HG02970 (cell line): Measurements from ENCODE around the gene RABEP2.

Experiments used
- ATAC-seq: cut with Tn5 transposase; IDR thresholded peaks from one replicate; pipeline ENCODE4 v1.9.1; 2021; ENCODE audit warnings: mild to moderate bottlenecking, moderate library complexity, moderate number of reproducible peaks; ENCODE audit not compliant: unreplicated experiment, low FRiP score

RABEP2 gene

GRCh38 chr16:28863929-28864793, 60.9 kb downstream of the RABEP2 start:
- ATAC-seq = no peak

- no peak for ATAC-seq
Measured at GRCh38 chr16:28859326-28859725, 65.7 kb downstream of the RABEP2 start.

- no peak for ATAC-seq
Measured at GRCh38 chr16:28858421-28858820, 66.6 kb downstream of the RABEP2 start.
